ENCODE data around the gene CNTLN.

DNA sequence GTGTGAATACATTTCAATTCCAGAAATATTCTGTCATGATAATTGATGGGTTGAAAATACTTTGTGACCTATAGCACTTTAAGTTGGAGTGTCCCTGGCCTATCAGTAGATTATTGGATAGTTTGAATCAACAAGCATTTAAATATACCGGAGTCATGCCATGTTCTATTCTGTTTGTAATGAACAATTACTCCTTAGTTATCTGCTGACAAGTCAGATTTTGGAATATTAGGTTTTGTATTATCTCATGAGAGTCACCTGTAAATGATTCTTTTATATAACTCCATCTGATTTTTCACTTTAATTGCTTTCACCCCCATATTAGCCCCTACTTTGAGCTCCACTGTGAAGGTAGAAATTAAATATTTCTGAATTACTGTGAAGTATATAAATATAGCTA is 351.6 kb downstream of the CNTLN start:
- TF ChIP-seq ZFX (IDR thresholded peaks at IDR 0.05) = no peak
- TF ChIP-seq, protein P1, sequence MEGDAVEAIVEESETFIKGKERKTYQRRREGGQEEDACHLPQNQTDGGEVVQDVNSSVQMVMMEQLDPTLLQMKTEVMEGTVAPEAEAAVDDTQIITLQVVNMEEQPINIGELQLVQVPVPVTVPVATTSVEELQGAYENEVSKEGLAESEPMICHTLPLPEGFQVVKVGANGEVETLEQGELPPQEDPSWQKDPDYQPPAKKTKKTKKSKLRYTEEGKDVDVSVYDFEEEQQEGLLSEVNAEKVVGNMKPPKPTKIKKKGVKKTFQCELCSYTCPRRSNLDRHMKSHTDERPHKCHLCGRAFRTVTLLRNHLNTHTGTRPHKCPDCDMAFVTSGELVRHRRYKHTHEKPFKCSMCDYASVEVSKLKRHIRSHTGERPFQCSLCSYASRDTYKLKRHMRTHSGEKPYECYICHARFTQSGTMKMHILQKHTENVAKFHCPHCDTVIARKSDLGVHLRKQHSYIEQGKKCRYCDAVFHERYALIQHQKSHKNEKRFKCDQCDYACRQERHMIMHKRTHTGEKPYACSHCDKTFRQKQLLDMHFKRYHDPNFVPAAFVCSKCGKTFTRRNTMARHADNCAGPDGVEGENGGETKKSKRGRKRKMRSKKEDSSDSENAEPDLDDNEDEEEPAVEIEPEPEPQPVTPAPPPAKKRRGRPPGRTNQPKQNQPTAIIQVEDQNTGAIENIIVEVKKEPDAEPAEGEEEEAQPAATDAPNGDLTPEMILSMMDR (conservative IDR thresholded peaks at IDR 0.05) = no peak

Measured in C4-2B (cell line).